Right ventricle myocardium inferior (tissue), 1 donor: ENCODE data around the gene LRFN2. TPM values are rescaled to one million over a fixed set of nuclear protein-coding genes. Genes with fewer than 3 reads are reported as not detected.

Experiments used
- ATAC-seq: fragments of 200-7000 bp; cut with Tn5 transposase; one replicate; pipeline ENCODE4 v1.9.1; 2020; ENCODE audit warnings: mild to moderate bottlenecking, moderate library complexity
- DNase-seq: peaks from one replicate; pipeline ENCODE4 v3.0.0; 2021; ENCODE audit errors: missing footprints
- intact Hi-C: fragments of 100-400 bp; cut with DNase I; formaldehyde crosslinking; loops from one replicate; pipeline ENCODE4 v1.11.0; 2022
- total RNA-seq: library from RNA; stranded (reverse); fragmentation: NEBNext Ultra II Directional; extraction: Animal tissue kit (Norgen Biotek cat#: 25700); gene quantifications from one replicate; pipeline ENCODE4 v1.2.1, GENCODE V29; 2021
- donor health status: DM: no; HTN: yes; CAD: no; lungs with severe emphysema.

The LRFN2 gene
- total RNA-seq, 1 donor from 2014 or later = not detected

DNA sequence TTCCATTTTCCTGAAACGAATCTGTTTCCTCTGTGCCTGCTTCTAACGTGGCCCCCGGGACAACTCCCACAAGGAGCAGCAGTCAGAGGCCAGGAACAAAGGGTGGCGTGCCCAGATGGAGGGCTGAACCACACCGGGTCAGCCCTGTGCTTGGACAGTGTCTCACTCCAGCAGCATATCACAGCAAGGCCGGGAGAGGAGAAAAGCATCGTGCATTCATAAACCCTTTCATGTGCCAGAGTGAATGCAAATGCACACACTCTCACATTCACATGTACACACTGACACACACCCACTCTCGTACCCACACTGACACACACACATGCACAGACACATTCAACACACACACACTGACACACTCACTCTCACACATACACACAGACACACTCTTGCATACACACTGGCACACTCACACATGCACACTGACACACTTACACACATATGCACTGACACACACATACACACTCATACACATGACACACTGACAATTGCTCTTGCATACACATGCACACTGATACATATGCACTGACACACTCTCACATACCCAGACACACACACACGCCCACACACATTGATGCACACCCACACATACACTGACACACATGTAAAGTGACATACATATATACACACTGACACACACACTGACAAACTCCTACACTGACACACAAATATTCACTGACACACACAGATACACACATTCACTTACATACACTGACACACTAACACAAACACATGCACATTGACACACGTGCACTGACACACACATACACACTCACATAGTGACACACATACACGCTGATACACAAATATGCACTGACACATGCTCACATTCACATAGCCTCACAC is 237.0 kb downstream of the LRFN2 start:
- ATAC-seq (no peak), DNase-seq (no peak)
- intact Hi-C loops = no loop called here

DNA sequence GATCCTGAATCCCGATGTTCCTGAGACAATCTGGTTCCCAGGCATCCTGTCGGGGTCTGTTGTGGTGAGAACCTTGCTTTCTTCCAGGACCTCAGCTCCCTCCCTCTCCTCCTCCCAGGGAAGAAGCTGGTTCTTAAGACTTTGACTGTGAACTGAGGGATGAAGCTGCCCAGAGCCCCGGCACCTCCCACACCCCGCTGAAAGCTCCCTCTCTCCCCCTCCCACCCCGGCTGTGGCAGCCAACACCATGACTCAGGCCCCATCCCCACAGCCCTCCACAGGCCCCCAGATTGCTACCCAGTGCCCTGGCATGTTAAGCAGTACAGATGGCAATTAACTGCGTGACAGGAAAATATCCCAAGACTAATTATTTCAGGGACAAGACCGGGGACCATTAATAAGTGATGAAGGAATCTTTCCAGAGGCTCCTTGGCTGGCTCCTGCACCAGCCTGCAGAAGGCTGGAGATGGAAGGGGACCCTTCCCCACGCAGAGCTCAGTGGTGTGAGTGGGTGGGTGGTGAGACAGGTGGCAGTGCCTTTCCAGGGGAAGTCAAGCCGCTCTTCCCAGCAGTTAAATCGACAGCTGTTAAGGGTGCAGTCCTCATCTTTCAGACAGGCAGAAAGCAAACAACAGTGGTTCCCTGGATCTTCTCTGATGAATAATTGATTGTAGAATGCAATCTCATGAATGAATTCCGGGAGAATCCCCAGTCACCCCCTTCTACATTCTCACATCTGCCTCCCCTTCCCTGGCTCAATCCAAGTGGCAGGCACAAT is 237.9 kb downstream of the LRFN2 start:
- DNase-seq (no peak), ATAC-seq (no peak)
- intact Hi-C loops = no loop called here

DNA sequence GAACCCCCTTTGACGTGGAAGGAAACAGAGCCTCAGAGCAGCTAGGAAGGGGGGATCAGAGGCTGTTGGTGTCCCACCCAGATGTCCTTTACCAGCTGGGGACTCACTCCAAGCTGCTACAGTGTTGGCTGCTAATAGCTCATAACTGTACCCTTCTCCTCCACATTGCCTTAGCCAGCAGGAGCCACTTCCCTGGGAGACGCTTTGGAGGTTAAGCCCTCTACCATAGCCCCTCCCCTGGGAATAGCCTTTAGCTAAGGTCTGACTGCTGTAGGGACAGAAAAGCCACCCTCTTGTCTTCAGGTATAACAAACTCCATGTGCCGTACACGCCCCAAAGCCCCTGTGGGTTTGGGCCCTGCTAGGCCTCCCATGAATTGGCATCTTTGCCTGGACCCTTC is 238.6 kb downstream of the LRFN2 start:
- intact Hi-C loops = no loop called here
- ATAC-seq (no peak), DNase-seq (no peak)

DNA sequence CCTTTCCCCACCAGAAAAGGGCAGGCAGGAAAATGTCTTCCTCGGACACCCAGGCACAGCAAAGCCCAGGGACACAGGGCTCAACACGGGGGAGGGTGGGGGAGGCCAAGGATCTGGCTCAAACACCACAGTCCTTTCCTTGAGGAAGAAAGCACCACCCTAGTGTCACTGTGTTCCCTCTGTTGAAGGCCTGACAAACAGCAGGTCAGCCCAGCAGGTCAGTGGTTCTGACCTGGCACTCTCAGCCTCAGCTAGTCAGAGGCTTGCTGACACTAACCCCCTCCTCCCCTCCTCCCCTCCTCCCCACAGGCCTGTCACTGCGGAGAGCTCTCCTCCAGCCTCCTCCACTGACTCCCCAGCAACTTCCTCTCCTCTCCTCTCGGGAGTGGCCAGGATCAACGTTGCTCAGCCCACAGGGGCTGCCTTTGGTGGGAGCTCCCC is 239.6 kb downstream of the LRFN2 start:
- DNase-seq (no peak), ATAC-seq (no peak)
- intact Hi-C loops = no loop called here

DNA sequence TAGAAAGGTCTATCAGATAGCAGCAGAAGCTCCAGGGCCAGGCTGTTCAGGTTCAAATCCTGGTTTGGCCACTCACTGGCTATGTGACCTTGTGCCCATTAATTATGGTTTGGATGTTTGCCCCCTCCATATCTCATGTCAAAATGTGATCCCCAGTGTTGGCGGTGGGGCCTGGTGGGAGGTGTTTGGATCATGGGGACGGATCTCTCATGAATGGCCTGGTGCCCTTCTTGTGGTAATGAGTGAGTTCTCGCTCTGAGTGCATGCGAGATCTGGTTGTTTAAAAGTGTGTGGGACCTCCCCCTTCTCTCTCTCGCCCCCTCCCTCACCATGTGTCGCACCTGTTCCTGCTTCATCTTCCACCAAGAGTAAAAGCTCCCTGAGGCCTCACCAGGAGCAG is 240.9 kb downstream of the LRFN2 start:
- no peak for DNase-seq

DNA sequence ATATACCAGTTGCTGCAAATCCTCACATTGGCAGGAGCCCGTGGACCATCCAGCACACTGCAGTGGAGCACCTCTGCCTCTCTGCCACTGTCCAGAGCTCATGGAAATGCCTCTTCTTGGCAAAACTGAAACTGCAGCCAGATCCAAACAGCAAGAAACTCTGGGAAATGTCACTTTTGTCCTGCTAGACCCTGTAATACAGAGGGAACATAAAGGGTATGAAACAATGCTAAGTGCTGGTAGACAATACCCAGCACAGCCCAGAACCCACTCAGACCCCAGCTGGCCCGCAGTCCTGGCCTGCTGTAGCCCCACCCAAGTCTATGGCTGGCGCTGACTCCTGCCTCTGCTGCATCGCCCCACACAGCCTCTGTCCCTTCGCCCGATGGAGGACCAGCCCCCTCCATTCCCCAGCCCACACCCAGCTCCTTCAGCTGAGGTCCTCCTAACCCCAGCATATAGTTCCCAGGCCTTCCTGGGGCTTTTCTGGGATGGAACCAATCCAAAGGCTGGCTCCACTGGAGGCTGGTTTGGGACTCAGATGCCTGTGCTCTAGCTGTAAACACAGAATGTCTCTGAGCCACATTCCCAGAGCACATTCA is 242.5 kb downstream of the LRFN2 start:
- intact Hi-C loops = no loop called here
- DNase-seq (no peak), ATAC-seq (no peak)

More for the DNA sequence above, 240.9 kb downstream of the LRFN2 start:
- ATAC-seq = no peak
- intact Hi-C loops = no loop called here

DNA sequence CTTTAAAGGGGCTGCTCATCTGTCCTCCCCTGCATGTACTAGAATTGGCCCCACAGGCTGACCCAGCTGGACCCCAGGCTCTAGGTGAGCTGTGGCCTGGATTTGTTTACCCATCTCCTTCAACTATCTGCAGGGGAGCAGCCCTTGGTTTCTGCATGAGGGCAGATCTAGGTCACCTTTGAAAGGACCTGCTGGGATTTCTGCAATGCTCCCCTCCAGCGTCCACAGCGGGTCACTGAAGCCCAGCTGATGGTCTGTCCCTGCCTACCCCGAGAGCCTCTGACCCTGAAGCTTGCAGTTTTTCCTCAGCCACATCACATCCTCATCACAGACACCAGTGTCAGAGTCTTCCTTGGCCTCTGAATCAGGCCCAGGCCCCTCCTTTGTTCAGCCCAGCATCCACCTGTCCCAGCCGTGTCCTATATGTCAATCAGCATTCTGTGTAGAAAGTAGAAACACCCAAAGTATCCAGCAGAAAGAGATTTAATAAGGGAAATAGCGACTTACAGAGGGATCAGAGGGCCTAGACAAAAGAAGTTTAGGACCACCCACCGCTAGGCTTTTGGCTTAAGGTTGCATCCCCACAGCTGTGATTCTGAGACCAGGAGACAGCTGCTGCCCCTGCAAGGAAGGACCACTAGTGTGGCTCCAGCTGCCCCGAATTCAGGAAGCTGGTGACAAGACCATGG is 243.1 kb downstream of the LRFN2 start:
- ATAC-seq (no peak), DNase-seq (no peak)
- intact Hi-C loops = no loop called here

DNA sequence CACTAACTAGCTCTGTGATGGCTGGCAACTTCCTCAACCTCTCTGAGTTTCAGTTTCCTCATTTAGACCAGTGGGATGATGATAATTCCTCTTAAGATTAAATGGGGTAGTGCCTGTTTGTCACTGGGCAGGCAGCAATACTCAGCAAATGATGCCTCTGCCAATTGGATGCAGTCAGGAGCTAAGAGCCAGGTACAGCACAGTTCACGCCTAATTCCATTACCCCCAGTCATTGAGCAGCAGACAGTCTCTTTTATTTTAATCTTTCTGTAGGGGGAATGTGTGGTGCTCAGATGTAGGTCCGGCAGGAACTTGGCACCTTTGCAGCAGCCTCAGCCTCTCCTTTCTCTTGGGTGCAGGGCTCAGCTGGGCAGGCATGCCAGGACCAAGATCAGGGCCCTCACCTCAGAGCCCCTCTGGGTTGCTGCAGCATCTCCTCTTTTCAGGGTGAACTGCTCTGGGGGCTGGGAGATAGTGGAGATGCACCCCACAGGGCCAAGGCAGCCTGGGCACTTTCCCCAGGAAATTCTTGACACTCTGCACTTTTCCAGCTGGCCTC is 243.8 kb downstream of the LRFN2 start:
- intact Hi-C loops = no loop called here
- DNase-seq (no peak), ATAC-seq (no peak)

DNA sequence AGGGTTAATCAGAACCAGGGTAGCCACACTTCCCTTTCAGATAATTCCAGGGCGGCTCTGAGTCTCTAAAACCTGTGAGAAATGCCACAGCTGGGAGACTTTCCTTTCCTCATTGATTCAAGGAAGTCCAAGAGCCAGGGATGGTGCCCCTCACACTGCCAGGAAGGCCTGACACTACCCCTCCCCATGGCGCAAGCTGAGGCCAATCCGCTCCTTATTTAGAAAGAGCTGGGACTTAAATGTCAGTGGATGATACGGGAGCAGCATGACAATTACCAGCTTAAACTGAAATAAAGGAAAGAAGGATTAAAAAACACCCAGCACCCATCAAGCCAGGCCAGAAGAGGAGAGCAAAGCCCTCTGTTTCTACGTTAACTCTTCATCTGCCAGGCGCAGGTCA is 244.4 kb downstream of the LRFN2 start:
- ATAC-seq = no peak
- DNase-seq = no peak
- intact Hi-C loops = no loop called here

DNA sequence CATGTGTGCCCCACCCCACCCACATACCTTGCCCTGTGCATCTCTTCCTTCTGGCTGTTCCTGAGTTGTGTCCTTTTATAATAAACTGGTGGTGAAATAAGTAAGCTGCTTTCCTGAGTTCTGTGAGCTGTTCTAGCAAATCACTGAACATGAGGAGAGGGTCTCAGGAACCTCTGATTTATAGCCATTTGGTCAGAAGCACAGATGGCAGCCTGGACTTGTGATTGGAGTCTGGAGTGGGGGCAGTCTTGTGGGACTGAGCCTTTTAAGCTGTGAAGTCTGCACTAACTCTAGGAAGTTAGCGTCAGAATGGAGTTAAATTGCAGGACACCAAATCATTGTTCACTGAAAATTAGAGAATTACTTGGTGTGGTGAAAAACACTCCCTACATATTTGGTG is 245.4 kb downstream of the LRFN2 start:
- DNase-seq (no peak), ATAC-seq (no peak)
- intact Hi-C loops = no loop called here
